HG03159 (cell line): ENCODE measurements around the gene BHLHE40.

Experiments used
- ATAC-seq: cut with Tn5 transposase; IDR thresholded peaks from one replicate; pipeline ENCODE4 v1.9.1; 2021; ENCODE audit warnings: mild to moderate bottlenecking, moderate library complexity; ENCODE audit not compliant: unreplicated experiment

Gene BHLHE40

DNA sequence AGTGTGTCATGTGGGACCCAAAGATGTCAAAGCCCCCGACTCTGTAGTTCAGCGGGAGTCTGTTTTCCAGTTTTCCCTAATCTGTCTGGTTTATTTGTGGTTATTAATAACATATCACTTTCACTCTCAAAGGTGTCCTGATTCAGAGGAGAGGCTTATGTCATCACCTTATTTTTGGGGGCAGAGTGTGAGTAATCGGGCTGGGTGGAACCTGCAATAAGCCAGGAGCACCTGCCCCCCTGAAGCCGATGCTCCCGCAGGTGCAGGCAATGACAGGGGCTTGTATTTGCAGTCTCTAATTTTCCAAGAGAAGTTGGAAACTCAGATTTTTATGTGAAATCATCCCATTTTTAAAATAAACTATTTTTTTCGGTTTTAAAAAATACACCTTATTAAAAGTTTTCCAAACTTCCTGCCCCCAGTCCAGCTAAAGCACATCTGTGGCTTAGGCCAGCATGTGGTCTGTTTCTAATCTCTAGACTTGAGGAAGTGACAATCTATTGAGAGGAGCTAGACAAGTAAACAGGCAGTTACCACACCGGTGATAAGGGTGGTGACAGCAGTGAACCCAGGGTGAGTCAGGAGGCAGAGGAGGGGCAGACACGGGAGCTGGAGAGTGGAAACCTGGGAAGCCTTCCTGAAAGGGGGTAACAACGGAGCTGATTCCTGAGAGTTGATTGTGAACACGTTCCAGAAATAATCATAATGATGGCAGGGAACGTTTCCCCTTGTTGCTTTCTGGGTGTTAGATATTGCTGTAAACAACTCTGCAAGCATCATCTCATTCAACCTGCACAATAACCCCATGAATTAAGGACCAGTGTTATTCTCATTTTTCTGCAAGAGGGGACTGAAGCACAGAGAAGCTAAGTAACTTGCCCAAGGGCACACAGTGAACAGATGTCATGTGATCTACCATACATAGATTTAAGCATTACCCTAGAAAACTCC, 37.2 kb downstream of the BHLHE40 start:
- ATAC-seq = peak; percentile 58

- ATAC-seq = no peak
Observed at GRCh38 chr3:5017925-5018531, 38.8 kb downstream of the BHLHE40 start.

DNA sequence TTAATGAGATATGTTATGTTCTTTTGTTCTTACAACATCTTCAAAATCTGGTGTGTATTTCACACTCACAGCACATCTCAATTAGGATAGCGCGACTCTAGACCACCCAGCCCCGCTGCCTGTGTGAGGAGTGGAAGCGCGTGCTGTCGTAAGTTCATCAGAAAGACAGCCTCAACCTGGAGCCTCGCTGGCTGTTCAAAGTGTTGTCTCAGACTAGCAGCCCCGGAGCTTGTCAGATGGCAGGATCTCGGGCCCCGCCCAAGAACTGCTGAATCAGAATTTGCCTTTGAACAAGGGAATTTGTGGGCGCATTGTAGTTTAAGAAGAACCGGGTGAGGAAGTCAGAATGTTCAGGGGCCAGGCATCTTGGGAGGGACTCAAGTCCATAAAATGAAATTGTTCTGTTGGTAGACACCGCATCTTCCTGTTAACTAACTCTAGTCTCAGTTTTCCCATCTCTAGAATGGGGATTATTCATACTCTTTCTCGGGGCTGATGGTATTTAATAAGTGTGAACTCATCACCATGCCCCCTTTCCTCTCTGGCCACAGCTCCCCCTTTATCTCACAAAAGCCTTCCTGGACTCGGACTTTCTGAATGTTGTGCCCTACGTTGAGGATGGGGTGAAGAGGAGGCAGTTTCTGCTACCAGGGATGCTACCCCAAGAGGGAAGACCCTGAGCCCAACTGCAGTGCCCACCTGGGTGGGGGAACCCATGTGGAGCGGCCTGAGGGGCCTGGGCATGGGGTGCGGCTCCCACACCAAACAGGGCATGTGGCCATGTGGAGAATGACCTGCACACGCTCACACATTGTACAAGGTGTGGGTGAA, 40.4 kb downstream of the BHLHE40 start:
- ATAC-seq = no peak

GRCh38 chr3:5020242-5020722, 41.0 kb downstream of the BHLHE40 start:
- no peak for ATAC-seq

- ATAC-seq = no peak
Observed at GRCh38 chr3:5021116-5022092, 42.2 kb downstream of the BHLHE40 start.

- ATAC-seq = peak; percentile 71
Observed at GRCh38 chr3:5022187-5022965, 43.1 kb downstream of the BHLHE40 start.

DNA sequence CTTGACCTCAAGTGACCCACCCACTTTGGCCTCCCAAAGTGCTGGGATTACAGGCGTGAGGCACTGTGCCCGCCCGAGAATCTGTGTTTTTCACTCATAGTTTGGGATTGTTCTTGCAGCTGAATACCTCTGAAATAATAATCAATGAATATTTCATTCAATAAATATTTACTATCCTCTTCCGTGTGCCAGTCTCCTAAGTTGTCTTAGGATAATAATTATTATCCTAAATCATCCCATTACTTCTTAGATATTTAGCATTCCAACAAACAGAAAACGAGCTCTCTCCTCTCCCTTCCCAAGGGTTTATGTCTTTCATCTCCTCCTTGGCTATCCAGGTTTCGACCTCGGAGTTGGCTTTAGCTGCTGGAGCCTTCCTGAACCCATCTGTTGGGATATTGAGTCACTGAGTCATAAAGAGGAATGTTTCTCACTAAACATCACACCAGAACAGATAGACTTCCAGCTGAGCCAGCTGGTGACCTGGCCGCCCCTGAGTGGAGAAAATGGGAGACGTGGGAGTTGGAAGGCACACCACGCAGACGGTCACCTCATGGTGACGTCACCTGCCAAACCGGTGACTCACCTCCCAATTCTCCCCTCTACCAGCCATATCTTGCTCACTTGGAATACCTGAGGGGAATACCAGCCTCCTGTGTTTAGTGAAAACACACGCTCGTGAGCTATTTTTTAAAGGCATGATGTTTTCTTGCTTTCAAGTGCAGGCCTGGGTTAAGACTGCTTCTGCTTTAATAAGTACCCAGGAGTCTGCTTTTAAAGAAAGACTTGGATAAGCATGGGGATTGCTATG, 43.9 kb downstream of the BHLHE40 start:
- no peak for ATAC-seq

DNA sequence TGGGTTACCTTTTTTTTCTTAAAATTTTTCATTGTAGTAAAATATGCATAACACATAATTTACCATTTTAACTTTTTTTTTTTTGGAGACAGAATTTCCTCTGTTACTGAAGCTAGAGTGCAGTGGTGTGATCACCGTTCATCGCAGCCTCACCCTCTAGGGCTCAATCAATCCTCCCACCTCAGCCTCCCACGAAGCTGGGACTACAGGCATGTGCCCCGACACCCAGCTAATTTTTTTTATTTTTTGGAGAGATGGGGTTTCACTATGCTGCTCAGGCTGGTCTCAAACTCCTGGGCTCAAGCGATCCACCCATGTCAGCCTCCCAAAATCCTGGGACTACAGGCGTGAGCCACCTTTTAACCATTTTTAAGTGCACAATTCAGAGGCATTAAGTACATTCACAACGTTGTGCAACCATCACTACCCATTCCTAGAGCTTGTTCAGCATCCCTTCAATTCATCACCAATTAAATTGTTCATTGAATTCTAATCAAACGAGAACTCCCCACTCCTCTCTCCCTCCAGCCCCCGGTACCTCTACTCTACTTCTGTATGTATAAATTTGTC, 44.6 kb downstream of the BHLHE40 start:
- no peak for ATAC-seq

GRCh38 chr3:5026046-5026362, 46.8 kb downstream of the BHLHE40 start:
- ATAC-seq = peak; percentile 4

GRCh38 chr3:5029715-5030114, 50.5 kb downstream of the BHLHE40 start:
- ATAC-seq = no peak

GRCh38 chr3:5030152-5030551, 50.9 kb downstream of the BHLHE40 start:
- no peak for ATAC-seq

GRCh38 chr3:5032844-5033243, 53.6 kb downstream of the BHLHE40 start:
- ATAC-seq = no peak
